NCI-H526 (cell line): ENCODE data around the gene PSMD12.
A peak's percentile ranks its signal among the peaks of the same experiment; 100 is the strongest.
"Not testable (repeated sequence)": the region's sequence is repeated elsewhere in the genome, so short reads cannot be mapped to it uniquely, and the experiment has no call there.

ENCODE experiments used
- DNase-seq, 2 experiments: peaks; one replicate each; lab custom pipeline; 2025; lab: John Stamatoyannopoulos, UW

PSMD12 gene

GRCh38 chr17:67366193-67367157 lies at the start of gene PSMD12:
PSMD12 (minus strand) TSS chr17:67366577; CDS start chr17:67366519, 58 bp downstream.
- DNase-seq, result peak; percentile 75 to 93

- no peak for DNase-seq
Observed at GRCh38 chr17:67415291-67415690, 48.9 kb upstream of the PSMD12 start.

GRCh38 chr17:67414559-67414958 lies 48.2 kb upstream of the PSMD12 start:
- no peak for DNase-seq

- no peak for DNase-seq
Observed at GRCh38 chr17:67414130-67414529, 47.8 kb upstream of the PSMD12 start.

GRCh38 chr17:67413388-67413787 lies 47.0 kb upstream of the PSMD12 start:
- no peak for DNase-seq

- DNase-seq, result no peak
Observed at GRCh38 chr17:67412941-67413340, 46.6 kb upstream of the PSMD12 start.

GRCh38 chr17:67412032-67412431 lies 45.7 kb upstream of the PSMD12 start:
- no peak for DNase-seq

- no peak for DNase-seq
Observed at GRCh38 chr17:67411397-67411796, 45.0 kb upstream of the PSMD12 start.

- DNase-seq, result not testable (repeated sequence)
Observed at GRCh38 chr17:67408455-67408830, 42.1 kb upstream of the PSMD12 start.

GRCh38 chr17:67403483-67403882 lies 37.1 kb upstream of the PSMD12 start:
- no peak for DNase-seq

- DNase-seq, result no peak
Observed at GRCh38 chr17:67403065-67403464, 36.7 kb upstream of the PSMD12 start.

- DNase-seq, result no peak
Observed at GRCh38 chr17:67401598-67402504, 35.5 kb upstream of the PSMD12 start.

GRCh38 chr17:67401106-67401505 lies 34.7 kb upstream of the PSMD12 start:
- no peak for DNase-seq

GRCh38 chr17:67400193-67400592 lies 33.8 kb upstream of the PSMD12 start:
- no peak for DNase-seq

GRCh38 chr17:67399676-67400075 lies 33.3 kb upstream of the PSMD12 start:
- no peak for DNase-seq

GRCh38 chr17:67393809-67394397 lies 27.5 kb upstream of the PSMD12 start:
- DNase-seq, result no peak

GRCh38 chr17:67392111-67392510 lies 25.7 kb upstream of the PSMD12 start:
- DNase-seq, result no peak

GRCh38 chr17:67390646-67391361 lies 24.4 kb upstream of the PSMD12 start:
- DNase-seq, result no peak

GRCh38 chr17:67390006-67390645 lies 23.7 kb upstream of the PSMD12 start:
- DNase-seq, result no peak

- no peak for DNase-seq
Observed at GRCh38 chr17:67388986-67389385, 22.6 kb upstream of the PSMD12 start.

GRCh38 chr17:67388536-67388935 lies 22.2 kb upstream of the PSMD12 start:
- DNase-seq, result not testable (repeated sequence)
